HG02571 (cell line): ENCODE measurements around the gene ANKHD1.

Experiments used
- ATAC-seq: cut with Tn5 transposase; IDR thresholded peaks from one replicate; pipeline ENCODE4 v1.9.1; 2021; ENCODE audit warnings: mild to moderate bottlenecking, moderate library complexity; ENCODE audit not compliant: unreplicated experiment

The ANKHD1 gene

GRCh38 chr5:140372971-140373487 is 28.6 kb upstream of the ANKHD1 start:
- no peak for ATAC-seq

- ATAC-seq, result no peak
These were observed 20.3 kb upstream of the ANKHD1 start for GRCh38 chr5:140381351-140381750.

GRCh38 chr5:140381972-140382371 is 19.7 kb upstream of the ANKHD1 start:
- no peak for ATAC-seq

GRCh38 chr5:140382866-140383265 is 18.8 kb upstream of the ANKHD1 start:
- ATAC-seq, result no peak

- ATAC-seq, result no peak
These were observed 18.3 kb upstream of the ANKHD1 start for GRCh38 chr5:140383300-140383699.

GRCh38 chr5:140388052-140388451 is 13.6 kb upstream of the ANKHD1 start:
- ATAC-seq, result no peak

- no peak for ATAC-seq
These were observed 10.3 kb upstream of the ANKHD1 start for GRCh38 chr5:140391312-140391711.

- ATAC-seq, result no peak
These were observed 9.9 kb upstream of the ANKHD1 start for GRCh38 chr5:140391732-140392131.

- ATAC-seq, result no peak
These were observed 7.9 kb upstream of the ANKHD1 start for GRCh38 chr5:140393738-140394137.

- ATAC-seq, result no peak
These were observed 3.2 kb upstream of the ANKHD1 start for GRCh38 chr5:140398379-140398811.

- peak; percentile 1 for ATAC-seq
These were observed 1.5 kb upstream of the ANKHD1 start for GRCh38 chr5:140399979-140400729.

GRCh38 chr5:140400730-140401361 is 787 bp upstream of the ANKHD1 start:
- ATAC-seq, result peak; percentile 63

- ATAC-seq, result no peak
These were observed 833 bp downstream of the ANKHD1 start for GRCh38 chr5:140402258-140403074.

- ATAC-seq, result no peak
These were observed 2.0 kb downstream of the ANKHD1 start for GRCh38 chr5:140403613-140404012.

GRCh38 chr5:140408750-140409241 is 7.2 kb downstream of the ANKHD1 start:
- ATAC-seq, result no peak

- no peak for ATAC-seq
These were observed 11.6 kb downstream of the ANKHD1 start for GRCh38 chr5:140413230-140413629.

GRCh38 chr5:140417235-140417634 is 15.6 kb downstream of the ANKHD1 start:
- no peak for ATAC-seq

GRCh38 chr5:140418862-140419520 is 17.4 kb downstream of the ANKHD1 start:
- ATAC-seq, result no peak

GRCh38 chr5:140420226-140420570 is 18.6 kb downstream of the ANKHD1 start:
- no peak for ATAC-seq

GRCh38 chr5:140420665-140421361 is 19.2 kb downstream of the ANKHD1 start:
- no peak for ATAC-seq
